ENCODE measurements around the gene USP24. TPM values are rescaled to one million over a fixed set of nuclear protein-coding genes. Genes with fewer than 3 reads are reported as not detected.

USP24 gene
- total and polyA plus RNA-seq, 2 donors (not counting 3 experiments of a cell fraction or from before 2014, with no cell fraction given), result 8.2 to 30.0 TPM

DNA sequence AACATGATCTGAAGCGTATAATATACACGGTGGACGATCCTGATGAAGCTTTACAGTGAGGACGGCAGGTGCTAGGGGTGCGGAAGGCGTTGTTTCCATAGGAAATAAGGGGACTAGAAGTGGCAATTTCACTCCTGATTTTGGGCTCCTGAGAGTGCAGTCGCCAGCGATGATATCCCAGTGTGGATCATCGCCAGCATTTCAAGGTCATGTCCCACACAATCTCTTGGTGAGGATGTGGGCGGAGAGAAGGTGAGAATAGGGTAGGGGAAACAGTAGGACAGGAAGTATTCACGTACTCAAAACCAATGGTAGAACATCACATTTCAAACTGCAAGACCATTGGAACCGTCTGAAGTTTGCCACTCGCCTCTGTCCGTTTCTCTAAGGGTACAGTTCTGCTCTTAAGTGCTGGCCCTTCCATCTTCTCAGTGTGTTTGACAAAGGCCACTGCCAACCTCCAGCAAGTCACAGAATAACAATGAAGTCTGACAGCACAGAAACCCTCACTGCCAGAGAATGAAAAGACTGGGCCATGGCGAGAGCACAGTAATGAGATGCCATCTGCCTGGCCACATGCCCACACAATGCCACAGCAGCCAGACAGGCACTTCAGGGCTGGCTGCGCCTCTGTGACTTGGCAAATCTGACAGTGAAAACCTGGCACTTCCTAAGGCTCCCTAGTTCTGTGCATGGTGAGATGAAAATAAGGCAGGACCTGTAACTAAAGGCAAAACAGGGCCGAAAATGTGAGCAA, 148.0 kb downstream of the USP24 start:
- TF ChIP-seq MYC (IDR thresholded peaks at IDR 0.05; ENCODE audit: low read depth, low read length), result no peak
- no peak for TF ChIP-seq GATA2 (IDR thresholded peaks at IDR 0.05; ENCODE audit: insufficient read depth, insufficient read length, low read depth, low read length)
- TF ChIP-seq POLR2A (IDR thresholded peaks at IDR 0.05; ENCODE audit: low read depth, low read length), result no peak
- no peak for TF ChIP-seq JUN (IDR thresholded peaks at IDR 0.05; ENCODE audit: borderline replicate concordance, insufficient read depth, insufficient read length, low read depth)
- TF ChIP-seq, protein P1, sequence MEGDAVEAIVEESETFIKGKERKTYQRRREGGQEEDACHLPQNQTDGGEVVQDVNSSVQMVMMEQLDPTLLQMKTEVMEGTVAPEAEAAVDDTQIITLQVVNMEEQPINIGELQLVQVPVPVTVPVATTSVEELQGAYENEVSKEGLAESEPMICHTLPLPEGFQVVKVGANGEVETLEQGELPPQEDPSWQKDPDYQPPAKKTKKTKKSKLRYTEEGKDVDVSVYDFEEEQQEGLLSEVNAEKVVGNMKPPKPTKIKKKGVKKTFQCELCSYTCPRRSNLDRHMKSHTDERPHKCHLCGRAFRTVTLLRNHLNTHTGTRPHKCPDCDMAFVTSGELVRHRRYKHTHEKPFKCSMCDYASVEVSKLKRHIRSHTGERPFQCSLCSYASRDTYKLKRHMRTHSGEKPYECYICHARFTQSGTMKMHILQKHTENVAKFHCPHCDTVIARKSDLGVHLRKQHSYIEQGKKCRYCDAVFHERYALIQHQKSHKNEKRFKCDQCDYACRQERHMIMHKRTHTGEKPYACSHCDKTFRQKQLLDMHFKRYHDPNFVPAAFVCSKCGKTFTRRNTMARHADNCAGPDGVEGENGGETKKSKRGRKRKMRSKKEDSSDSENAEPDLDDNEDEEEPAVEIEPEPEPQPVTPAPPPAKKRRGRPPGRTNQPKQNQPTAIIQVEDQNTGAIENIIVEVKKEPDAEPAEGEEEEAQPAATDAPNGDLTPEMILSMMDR (IDR thresholded peaks at IDR 0.05; ENCODE audit: extremely low read depth in 1 of 2, insufficient read depth in 1 of 2, low read depth in 1 of 2, low read length in 2 of 2), result no peak
- TF ChIP-seq EZH2 (IDR thresholded peaks at IDR 0.05; ENCODE audit: borderline replicate concordance, low read depth, low read length, severe bottlenecking), result no peak
- no peak for TF ChIP-seq POLR2AphosphoS5 (IDR thresholded peaks at IDR 0.05; ENCODE audit: insufficient read depth, low read depth, low read length)
- TF ChIP-seq FOS (IDR thresholded peaks at IDR 0.05; ENCODE audit: borderline replicate concordance, insufficient read depth, low read length), result no peak
- TF ChIP-seq, protein P2, sequence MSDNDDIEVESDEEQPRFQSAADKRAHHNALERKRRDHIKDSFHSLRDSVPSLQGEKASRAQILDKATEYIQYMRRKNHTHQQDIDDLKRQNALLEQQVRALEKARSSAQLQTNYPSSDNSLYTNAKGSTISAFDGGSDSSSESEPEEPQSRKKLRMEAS (IDR thresholded peaks at IDR 0.05; ENCODE audit: insufficient read depth, insufficient read length), result no peak
- Histone ChIP-seq H3K27me3 (ENCODE audit: control insufficient read depth in 2 of 2, insufficient read depth in 2 of 2, low read length in 2 of 2) (no peaks in the 10 kb centered on the region), H3K4me1 (ENCODE audit: control insufficient read depth, extremely low read depth, insufficient read depth, low read length) (no peaks in the 10 kb centered on the region), H3K79me2 (ENCODE audit: control insufficient read depth, insufficient read depth, low read length) (no peaks in the 10 kb centered on the region), H3K9me3 (replicated peaks; ENCODE audit: control insufficient read depth, insufficient read depth, low read length) (no peaks in the 10 kb centered on the region), H3K36me3 (ENCODE audit: control insufficient read depth in 2 of 2, extremely low read depth in 1 of 2, insufficient read depth in 2 of 2, low read length in 2 of 2) (peaks cover 5 to 22% of the 10 kb centered on the region in 2 experiments), H3K9me1 (replicated peaks; ENCODE audit: control insufficient read depth, extremely low read depth, insufficient read depth, low read length) (no peaks in the 10 kb centered on the region), H2AFZ (ENCODE audit: low read depth, low read length) (no peak overlapping the region), H3K27ac (ENCODE audit: insufficient read depth, low read depth, low read length) (no peak overlapping the region), H3K9ac (replicated peaks; ENCODE audit: extremely low read depth, insufficient read depth, low read length) (no peak overlapping the region), H3K4me3 (replicated peaks in 1 of 3; ENCODE audit: insufficient read depth in 1 of 3, low read depth in 1 of 3, low read length in 3 of 3) (no peak overlapping the region), H4K20me1 (replicated peaks; ENCODE audit: control insufficient read depth, extremely low read depth, insufficient read depth, low read length) (no peaks in the 10 kb centered on the region), H3K4me2 (ENCODE audit: insufficient read depth, low read length) (no peak overlapping the region)
- no TSS peak for BruUV-seq (replicated peaks)
- DNase-seq (ENCODE audit: low read depth, low spot score), result no peak
- ChIA-PET POLR2A (no interaction called here), CTCF (interaction anchor here (1.5 kb wide), 1 partner anchor 122 kb away, joined by 3 read pairs; no protein-coding TSS in a partner anchor)
- intact Hi-C loops (cut with micrococcal nuclease) (no loop called here), dilution Hi-C loops (cut with MboI; ENCODE audit: extremely low pct_ligation_motif_present, low sequenced_read_pairs) (no loop called here)
- FAIRE-seq, result no peak

All from endothelial cell of umbilical vein (primary cell).